GM12872 (cell line): ENCODE measurements around the gene IL32.
A peak's percentile ranks its signal among the peaks of the same experiment; 100 is the strongest.

Experiments
- TF ChIP-seq, protein P1 (sequence below): IDR thresholded peaks from 3 replicates; pipeline ENCODE4 v1.5.1; 2011; ENCODE audit warnings: low read depth, mild to moderate bottlenecking, low read length, moderate library complexity; ENCODE audit not compliant: insufficient read depth

IL32 gene

DNA sequence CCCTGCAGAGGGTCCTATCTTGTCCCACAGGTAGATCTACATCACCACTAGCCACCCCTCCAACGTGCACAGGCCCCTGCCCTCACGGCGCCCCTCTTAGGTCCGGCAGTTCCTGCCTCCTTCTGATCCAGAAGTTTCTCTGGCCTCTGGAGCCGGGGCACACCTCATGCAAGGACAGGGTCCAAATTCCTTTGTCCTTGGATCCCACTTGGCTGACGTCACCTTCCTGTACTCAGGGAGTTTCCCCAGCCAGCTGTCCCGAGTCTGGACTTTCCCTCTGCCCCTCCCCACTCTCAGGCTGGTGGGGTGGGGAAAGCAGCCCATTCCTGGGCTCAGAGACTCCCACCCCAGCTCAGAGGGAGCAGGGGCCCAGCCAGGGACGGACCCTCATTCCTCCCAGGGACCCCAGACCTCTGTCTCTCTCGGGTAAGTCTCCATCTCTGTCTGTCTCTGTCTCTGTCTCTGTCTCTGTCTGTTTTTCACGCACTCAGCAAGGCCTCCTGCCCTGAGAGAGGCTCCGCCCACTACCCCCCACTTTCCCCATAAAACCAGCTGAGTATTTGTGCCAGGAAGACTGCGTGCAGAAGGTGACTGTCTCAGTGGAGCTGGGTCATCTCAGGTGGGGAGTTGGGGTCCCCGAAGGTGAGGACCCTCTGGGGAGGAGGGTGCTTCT, at the start of gene IL32:
TSS of gene IL32 (plus strand) at position 572 of the 673 bp plus-strand sequence. CDS start 172 bp downstream, outside the sequence.
- TF ChIP-seq, protein P1, sequence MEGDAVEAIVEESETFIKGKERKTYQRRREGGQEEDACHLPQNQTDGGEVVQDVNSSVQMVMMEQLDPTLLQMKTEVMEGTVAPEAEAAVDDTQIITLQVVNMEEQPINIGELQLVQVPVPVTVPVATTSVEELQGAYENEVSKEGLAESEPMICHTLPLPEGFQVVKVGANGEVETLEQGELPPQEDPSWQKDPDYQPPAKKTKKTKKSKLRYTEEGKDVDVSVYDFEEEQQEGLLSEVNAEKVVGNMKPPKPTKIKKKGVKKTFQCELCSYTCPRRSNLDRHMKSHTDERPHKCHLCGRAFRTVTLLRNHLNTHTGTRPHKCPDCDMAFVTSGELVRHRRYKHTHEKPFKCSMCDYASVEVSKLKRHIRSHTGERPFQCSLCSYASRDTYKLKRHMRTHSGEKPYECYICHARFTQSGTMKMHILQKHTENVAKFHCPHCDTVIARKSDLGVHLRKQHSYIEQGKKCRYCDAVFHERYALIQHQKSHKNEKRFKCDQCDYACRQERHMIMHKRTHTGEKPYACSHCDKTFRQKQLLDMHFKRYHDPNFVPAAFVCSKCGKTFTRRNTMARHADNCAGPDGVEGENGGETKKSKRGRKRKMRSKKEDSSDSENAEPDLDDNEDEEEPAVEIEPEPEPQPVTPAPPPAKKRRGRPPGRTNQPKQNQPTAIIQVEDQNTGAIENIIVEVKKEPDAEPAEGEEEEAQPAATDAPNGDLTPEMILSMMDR: no peak

GRCh38 chr16:3015865-3016521, 49.4 kb upstream of the IL32 start:
- TF ChIP-seq, protein P1: no peak

DNA sequence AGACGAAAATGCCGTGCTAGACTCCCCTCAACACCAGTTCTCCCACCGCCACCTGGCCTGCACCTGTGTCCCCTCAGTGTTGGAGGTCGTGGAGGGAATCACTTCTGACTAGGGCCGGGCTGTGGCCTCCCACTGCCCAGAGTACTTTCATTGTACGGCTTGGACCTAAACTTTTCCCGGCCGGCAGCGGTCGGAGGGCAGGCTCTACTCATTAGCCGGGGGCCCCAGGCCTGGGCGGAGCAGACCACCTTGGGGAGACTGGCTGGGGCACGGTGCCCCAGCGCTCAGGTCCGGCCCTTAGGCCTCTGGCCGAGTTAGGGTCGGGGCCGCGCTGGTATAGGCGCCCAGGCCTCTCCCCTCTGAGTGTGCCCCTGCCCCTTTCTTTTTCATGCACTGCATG, 48.1 kb upstream of the IL32 start:
- TF ChIP-seq, protein P1: no peak

DNA sequence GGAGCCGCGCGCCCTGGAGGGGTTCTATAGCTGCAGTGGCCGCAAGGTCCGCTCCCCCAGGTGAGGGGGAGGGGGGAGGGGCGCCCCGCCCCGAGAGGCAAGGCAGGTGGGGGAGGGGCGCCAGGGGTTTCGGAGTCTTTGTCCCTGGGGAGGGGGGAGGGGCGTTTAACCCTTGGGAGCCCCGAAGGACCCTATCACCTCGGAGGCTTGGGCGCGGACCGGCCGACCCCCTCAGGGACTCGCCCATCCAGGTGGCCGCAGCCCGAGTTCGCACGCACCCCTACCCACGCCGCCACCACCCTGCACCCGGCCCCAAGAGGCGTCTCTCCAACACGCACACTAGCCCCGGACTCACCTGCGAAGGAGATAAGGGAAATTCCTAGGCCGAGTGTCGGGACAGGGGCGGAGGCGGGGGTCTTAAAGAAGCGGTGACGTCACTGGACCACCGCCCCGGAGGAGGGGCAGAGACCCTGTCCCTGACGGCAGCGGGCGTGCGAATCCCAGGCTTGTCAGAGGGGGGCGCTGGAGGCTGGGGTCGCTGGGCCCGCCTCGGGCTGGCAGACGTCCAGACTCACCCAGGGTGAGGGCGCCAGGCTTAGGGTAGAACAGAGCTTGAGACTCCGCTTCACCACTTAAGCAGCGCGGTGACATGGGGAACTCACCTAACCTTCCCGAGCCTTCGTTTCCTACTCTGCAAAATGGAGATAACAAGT, 47.5 kb upstream of the IL32 start, which contains the start of gene CLDN6:
TSS of gene CLDN6 (minus strand) at position 390 of the 713 bp plus-strand sequence. CDS start 2,162 bp downstream, outside the sequence.
- TF ChIP-seq, protein P1: peak; percentile 50

DNA sequence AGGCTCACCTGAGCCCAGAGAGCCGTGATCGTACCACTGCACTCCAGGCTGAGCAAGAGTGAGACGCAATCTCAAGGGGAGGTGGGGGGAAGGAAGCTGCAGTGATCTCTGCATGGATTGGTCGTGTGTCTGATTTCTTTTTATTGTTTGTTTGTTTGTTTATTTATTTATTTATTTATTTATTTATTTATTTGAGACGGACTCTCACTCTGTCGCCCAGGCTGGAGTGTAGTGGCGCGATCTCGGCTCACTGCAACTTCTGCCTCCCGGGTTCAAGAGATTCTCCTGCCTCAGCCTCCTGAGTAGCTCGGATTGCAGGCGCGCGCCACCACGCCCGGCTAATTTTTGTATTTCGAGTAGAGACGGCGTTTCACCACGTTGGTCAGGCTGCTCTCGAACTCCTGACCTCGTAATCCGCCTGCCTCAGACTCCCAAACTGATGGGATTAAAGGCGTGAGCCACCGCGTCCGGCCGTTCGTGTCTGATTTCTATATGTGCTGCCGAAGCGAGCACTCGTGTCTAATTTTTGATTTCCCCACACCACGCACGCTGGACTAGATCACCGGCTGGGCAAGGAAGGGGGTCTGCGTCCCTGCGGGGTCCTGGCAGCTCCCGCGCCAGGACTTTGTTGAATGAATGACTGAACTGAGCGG, 45.7 kb upstream of the IL32 start:
- TF ChIP-seq, protein P1: no peak

DNA sequence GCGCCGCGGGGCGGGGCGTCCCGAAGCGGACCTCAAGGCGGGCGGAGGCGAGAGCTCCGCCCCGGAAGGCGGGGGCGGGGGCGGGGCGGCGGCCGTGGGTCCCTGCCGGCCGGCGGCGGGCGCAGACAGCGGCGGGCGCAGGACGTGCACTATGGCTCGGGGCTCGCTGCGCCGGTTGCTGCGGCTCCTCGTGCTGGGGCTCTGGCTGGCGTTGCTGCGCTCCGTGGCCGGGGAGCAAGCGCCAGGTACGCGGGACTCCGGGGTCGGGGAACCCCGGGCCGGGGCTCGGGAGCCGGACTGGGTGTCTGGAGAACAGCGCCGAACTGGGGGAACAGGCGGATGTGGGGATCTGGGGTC, 45.2 kb upstream of the IL32 start, which contains the start of gene TNFRSF12A:
TSS of gene TNFRSF12A (plus strand) at position 122 of the 357 bp plus-strand sequence. CDS start at position 152, 30 bp downstream.
- TF ChIP-seq, protein P1: no peak
